Activated CD4-positive, alpha-beta T cell treated with anti-CD3 and anti-CD28 coated beads for 36 hours (primary cell): Measurements from ENCODE around the gene PKD2L1. TPM values are rescaled to one million over a fixed set of nuclear protein-coding genes. Genes with fewer than 3 reads are reported as not detected.

ENCODE experiments used
- ATAC-seq: fragments of 200-7000 bp; cut with Tn5 transposase; one replicate; pipeline ENCODE4 v1.10.0; 2021; ENCODE audit warnings: mild to moderate bottlenecking, moderate library complexity
- CTCF ChIA-PET: fragments of 350-600 bp; sonication (Branson Sonifier 250); formaldehyde crosslinking; loops from one replicate; lab custom pipeline; 2021; ENCODE audit warnings: antibody characterized with exemption; lab: Charles Lee
- POLR2A ChIA-PET: fragments of 350-600 bp; sonication (Branson Sonifier 250); formaldehyde crosslinking; loops from one replicate; lab custom pipeline; 2021; ENCODE audit warnings: antibody characterized with exemption, inconsistent platforms; lab: Charles Lee
- DNase-seq: peaks from one replicate; pipeline ENCODE4 v3.0.0-alpha.2; 2020
- H3K27ac Mint-ChIP-seq: one replicate; pipeline ENCODE4 v1.8.0; 2021; ENCODE audit warnings: mixed read lengths
- H3K27me3 Mint-ChIP-seq: one replicate; pipeline ENCODE4 v1.8.0; 2021; ENCODE audit warnings: mixed read lengths
- H3K36me3 Mint-ChIP-seq: one replicate; pipeline ENCODE4 v1.8.0; 2021; ENCODE audit warnings: low read depth, mixed read lengths
- H3K4me1 Mint-ChIP-seq: one replicate; pipeline ENCODE4 v1.8.0; 2021; ENCODE audit warnings: mixed read lengths
- H3K4me3 Mint-ChIP-seq: one replicate; pipeline ENCODE4 v1.8.0; 2021; ENCODE audit warnings: mild to moderate bottlenecking, moderate library complexity, mixed read lengths
- H3K9me3 Mint-ChIP-seq: one replicate; pipeline ENCODE4 v1.8.0; 2021; ENCODE audit warnings: low read depth, mixed read lengths
- intact Hi-C, 2 experiments: fragments of 100-400 bp; cut with DNase I in 1 of 2; cut with micrococcal nuclease in 1 of 2; formaldehyde crosslinking; loops; one replicate each; pipeline versions ENCODE4 v1.14.2 to v1.15.1; 2022 to 2024; cut with DNase I, micrococcal nuclease
- total RNA-seq, 2 experiments: library from RNA; stranded (reverse); gene quantifications; one replicate each; pipeline ENCODE4 v1.2.3, GENCODE V29; 2021

PKD2L1 gene
- total RNA-seq, 2 experiments from 2014 or later = not detected

DNA sequence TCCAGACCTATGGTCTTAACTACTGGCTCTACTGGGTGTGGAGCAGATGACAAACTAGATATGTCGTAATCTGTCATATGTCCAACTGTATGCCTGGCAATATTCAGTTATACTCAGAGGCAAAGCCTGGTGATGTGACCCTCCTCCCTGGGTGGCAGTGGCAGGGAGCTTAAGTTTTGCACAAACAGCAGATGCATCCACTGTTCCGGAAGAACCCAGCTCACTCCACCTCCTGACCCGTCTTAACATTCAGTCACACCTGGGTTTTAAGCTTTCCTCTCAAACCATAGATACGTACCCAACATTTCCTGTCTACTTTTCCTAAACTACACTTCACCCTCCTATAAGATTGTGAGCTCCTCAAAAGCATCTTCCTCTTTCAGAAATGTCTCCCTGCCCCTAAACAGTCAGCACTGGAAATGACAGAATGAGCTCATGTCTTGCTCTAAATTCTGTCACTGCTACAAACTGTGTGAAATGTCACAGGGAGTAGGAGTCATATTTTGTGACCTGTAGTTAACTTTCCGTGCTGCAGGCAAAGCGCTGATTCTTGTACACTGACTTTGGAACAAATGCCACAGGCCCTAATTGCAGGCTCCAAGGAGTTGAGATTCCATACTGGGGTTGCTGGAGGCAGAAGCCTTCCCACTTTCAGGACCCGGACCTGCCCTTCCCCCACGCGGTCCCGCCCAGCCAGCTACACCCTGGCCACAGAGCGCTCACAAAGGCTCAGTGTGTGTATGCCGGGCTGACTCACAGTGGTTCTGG lies 40.9 kb upstream of the PKD2L1 start:
- H3K9me3 Mint-ChIP-seq = no peaks in the 10 kb centered on the region
- H3K4me1 Mint-ChIP-seq = peaks cover 34% of the 10 kb centered on the region
- POLR2A ChIA-PET = interaction anchor here (0.6 to 2.0 kb wide), 15 partner anchors 9 to 677 kb away, joined by 3 to 25 read pairs (median 4); partner anchors contain the start of gene SCD
- H3K27ac Mint-ChIP-seq = peak overlapping the region; percentile 98
- CTCF ChIA-PET = interaction anchor here (0.6 to 2.4 kb wide), 19 partner anchors 20 to 489 kb away, joined by 3 to 20 read pairs (median 3); partner anchors contain the start of genes HIF1AN and SCD
- H3K27me3 Mint-ChIP-seq = no peaks in the 10 kb centered on the region
- peaks cover 4% of the 10 kb centered on the region for H3K36me3 Mint-ChIP-seq
- intact Hi-C loops = loop anchor here (2.0 to 5.0 kb wide), 6 partner anchors 138 to 661 kb away; partner anchors contain the start of genes COX15 (in 1 of the 2), CUTC (in 1 of the 2), LZTS2 (in 1 of the 2) and NDUFB8 (in 1 of the 2)
- ATAC-seq (peak; percentile 65), DNase-seq (peak; percentile 83)
- peak overlapping the region; percentile 65 for H3K4me3 Mint-ChIP-seq

DNA sequence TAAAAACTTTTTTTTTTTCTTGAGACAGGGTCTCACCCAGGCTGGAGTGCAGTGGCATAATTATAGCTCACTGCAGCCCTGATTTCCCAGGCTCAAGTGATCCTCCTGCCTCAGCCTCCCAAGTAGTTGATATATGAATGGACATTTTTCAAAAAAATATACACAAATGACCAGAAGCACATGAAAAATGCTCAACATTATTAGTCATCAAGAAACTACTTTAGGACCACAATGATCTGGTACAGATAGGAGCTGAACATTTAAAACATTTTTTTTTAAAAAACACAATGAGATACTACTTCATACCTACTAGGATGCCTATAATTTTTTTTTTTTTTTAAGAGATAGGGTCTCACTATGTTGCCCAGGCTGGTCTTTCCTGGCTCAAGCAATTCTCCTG lies 38.7 kb upstream of the PKD2L1 start:
- ChIA-PET CTCF (interaction anchor here (1.1 to 2.4 kb wide), 2 partner anchors 19 to 22 kb away, joined by 4 to 10 read pairs; partner anchors contain the start of gene SCD), POLR2A (interaction anchor here (0.6 kb wide), 1 partner anchor 39 kb away, joined by 4 read pairs; no protein-coding TSS in a partner anchor)
- ATAC-seq (no peak), DNase-seq (no peak)
- H3K36me3 Mint-ChIP-seq = peaks cover 10% of the 10 kb centered on the region
- H3K4me3 Mint-ChIP-seq = no peak overlapping the region
- no peaks in the 10 kb centered on the region for H3K9me3 Mint-ChIP-seq
- peaks cover 33% of the 10 kb centered on the region for H3K4me1 Mint-ChIP-seq
- H3K27me3 Mint-ChIP-seq = no peaks in the 10 kb centered on the region
- intact Hi-C loops = no loop called here
- no peak overlapping the region for H3K27ac Mint-ChIP-seq

DNA sequence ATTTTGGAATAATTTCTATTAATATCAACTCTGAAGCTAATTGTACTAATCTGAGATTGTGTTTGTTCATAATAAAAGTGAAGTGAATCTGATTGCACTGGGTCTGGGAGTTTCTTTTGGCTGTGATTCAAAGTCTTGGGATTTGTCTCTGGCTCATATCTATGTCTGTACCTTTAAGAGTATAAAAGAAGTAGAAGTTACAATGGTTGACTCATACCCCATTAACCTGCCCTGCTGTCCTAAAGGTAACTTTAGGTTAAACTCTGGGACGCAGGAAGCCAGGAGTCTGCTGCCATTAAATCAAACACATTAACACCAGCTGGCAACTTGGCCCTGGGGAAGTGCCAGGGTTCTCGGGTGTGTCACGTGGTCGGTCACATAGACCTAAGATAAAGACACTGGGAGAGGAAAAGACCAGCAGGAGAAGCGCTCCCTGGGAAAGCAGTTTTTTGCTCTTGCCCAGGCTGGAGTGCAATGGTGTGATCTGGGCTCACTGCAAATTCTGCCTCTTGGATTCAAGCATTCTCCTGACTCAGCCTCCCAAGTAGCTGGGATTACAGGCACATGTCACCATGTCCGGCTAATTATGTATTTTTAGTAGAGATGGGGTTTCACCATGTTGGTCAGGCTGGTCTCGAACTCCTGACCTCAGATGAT lies 34.8 kb upstream of the PKD2L1 start:
- ChIA-PET CTCF (interaction anchor here (1.1 to 2.1 kb wide), 4 partner anchors 9 to 151 kb away, joined by 3 to 5 read pairs (median 3); no protein-coding TSS in a partner anchor), POLR2A (no interaction called here)
- DNase-seq (no peak), ATAC-seq (peak; percentile 67)
- H3K4me3 Mint-ChIP-seq = no peak overlapping the region
- intact Hi-C loops = no loop called here
- no peaks in the 10 kb centered on the region for H3K9me3 Mint-ChIP-seq
- no peaks in the 10 kb centered on the region for H3K27me3 Mint-ChIP-seq
- peaks cover 15% of the 10 kb centered on the region for H3K4me1 Mint-ChIP-seq
- H3K27ac Mint-ChIP-seq = no peak overlapping the region
- H3K36me3 Mint-ChIP-seq = peaks cover 39% of the 10 kb centered on the region

DNA sequence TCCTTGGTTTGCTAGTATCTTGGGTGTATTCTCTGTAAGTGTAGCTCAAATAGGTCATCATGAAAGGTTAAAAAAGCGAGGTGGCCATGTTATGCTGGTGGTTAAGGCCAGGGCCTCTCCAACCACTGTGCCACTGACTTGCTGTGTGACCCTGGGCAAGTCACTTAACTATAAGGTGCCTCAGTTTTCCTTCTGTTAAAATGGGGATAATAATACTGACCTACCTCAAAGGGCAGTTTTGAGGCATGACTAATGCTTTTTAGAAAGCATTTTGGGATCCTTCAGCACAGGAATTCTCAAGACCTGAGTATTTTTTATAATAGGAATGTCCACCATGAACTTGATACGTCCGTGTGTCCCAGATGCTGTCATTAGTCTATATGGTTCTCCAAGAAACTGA lies 34.1 kb upstream of the PKD2L1 start:
- no peak for DNase-seq
- CTCF ChIA-PET = interaction anchor here (1.2 to 2.1 kb wide), 2 partner anchors 9 to 22 kb away, joined by 3 to 5 read pairs; no protein-coding TSS in a partner anchor
- no peak for ATAC-seq
- intact Hi-C loops = no loop called here
- Mint-ChIP-seq H3K27ac (no peak overlapping the region), H3K4me3 (no peak overlapping the region), H3K9me3 (no peaks in the 10 kb centered on the region), H3K4me1 (peaks cover 13% of the 10 kb centered on the region), H3K36me3 (peaks cover 46% of the 10 kb centered on the region), H3K27me3 (no peaks in the 10 kb centered on the region)
- POLR2A ChIA-PET = no interaction called here

DNA sequence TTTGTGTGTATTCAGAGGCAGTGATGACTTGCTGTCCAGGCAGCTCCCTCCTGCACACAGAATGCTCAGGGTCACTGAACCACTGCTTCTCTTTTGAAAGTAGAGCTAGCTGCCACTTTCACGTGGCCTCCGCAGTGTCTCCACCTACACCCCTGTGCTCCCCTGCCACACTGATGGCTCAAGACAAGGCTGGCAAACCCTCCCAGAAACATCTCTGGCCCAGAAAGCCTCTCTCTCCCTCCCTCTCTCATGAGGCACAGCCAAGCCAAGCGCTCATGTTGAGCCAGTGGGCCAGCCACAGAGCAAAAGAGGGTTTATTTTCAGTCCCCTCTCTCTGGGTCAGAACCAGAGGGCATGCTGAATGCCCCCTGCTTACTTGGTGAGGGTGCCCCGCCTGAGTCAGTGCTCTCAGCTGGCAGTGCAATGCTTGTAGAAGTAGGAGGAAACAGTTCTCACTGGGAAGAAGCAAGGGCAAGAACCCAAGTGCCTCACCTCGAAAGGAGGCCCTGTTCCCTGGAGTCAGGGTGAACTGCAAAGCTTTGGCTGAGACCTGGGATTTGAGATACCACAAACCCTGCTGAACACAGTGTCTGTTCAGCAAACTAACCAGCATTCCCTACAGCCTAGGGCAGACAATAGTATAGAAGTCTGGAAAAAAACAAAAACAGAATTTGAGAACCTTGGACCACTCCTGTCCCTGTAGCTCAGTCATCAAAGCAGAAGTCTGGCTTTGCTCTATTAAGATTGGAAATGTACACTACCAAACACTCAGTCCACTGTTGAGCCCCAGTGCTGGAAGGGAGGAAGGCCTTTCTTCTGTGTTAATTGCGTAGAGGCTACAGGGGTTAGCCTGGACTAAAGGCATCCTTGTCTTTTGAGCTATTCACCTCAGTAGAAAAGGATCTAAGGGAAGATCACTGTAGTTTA lies 32.8 kb upstream of the PKD2L1 start:
- Mint-ChIP-seq H3K4me1 (peaks cover 16% of the 10 kb centered on the region), H3K27ac (peak overlapping the region; percentile 14), H3K27me3 (no peaks in the 10 kb centered on the region), H3K9me3 (no peaks in the 10 kb centered on the region), H3K4me3 (no peak overlapping the region), H3K36me3 (peaks cover 51% of the 10 kb centered on the region)
- ATAC-seq (no peak), DNase-seq (no peak)
- ChIA-PET POLR2A (interaction anchor here (0.7 kb wide), 1 partner anchor 11 kb away, joined by 4 read pairs; no protein-coding TSS in a partner anchor), CTCF (no interaction called here)
- intact Hi-C loops = no loop called here

DNA sequence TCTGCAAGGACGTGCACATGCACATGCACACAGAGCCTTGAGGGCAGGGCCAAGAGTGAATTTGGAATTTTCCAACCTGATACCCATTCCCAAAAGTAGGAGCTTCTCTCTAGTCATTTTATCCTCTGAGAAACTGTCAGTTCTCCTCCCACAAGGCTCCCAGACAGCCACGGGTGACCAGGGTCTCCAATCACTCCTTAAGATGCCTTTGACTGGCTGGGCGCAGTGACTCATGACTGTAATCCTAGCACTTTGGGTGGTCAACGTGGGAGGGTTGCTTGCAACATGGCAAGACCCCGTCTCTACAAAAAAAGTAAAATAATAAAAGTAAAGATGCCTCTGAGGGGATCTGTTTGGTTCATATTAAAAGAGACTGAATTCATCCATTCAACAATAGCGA lies 30.2 kb upstream of the PKD2L1 start:
- H3K4me3 Mint-ChIP-seq = no peak overlapping the region
- intact Hi-C loops = no loop called here
- no peaks in the 10 kb centered on the region for H3K27me3 Mint-ChIP-seq
- CTCF ChIA-PET = interaction anchor here (0.7 to 2.1 kb wide), 5 partner anchors 9 to 93 kb away, joined by 3 to 8 read pairs (median 4); no protein-coding TSS in a partner anchor
- ATAC-seq (no peak), DNase-seq (no peak)
- H3K36me3 Mint-ChIP-seq = peaks cover 77% of the 10 kb centered on the region
- peaks cover 23% of the 10 kb centered on the region for H3K4me1 Mint-ChIP-seq
- H3K27ac Mint-ChIP-seq = no peak overlapping the region
- POLR2A ChIA-PET = no interaction called here
- H3K9me3 Mint-ChIP-seq = no peaks in the 10 kb centered on the region

DNA sequence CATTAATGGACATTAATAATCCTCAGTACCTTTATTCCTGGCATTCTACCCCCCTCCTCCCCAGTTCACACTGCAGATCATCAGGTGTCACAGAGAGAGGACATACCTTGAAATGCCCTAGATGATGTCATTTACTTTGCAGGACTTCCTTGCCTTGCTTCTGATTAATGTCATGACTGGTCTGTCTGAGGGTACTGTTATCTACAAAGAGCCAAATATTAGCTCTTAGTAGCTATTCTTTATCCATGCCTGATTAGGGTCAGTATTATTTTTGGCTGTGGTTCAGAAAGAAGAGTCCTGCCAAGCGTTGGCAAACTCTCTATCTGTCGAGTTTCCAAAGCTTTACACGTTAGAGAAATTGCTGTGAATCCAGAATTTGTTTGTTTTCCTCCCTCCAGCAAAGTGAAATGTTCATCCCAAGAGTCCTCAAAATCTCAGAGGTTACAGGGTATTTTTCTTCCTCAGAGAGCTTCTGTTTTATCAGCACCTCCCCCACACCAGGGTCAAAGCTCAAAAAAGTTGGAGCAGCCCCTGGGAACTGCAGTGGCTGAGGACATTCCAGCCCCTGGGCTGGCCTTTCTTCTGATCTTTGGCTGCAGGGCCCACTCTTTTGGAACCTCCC lies 29.6 kb upstream of the PKD2L1 start:
- H3K27ac Mint-ChIP-seq = no peak overlapping the region
- DNase-seq = no peak
- POLR2A ChIA-PET = no interaction called here
- ATAC-seq = no peak
- intact Hi-C loops = no loop called here
- H3K4me3 Mint-ChIP-seq = no peak overlapping the region
- H3K27me3 Mint-ChIP-seq = no peaks in the 10 kb centered on the region
- H3K9me3 Mint-ChIP-seq = no peaks in the 10 kb centered on the region
- peaks cover 24% of the 10 kb centered on the region for H3K4me1 Mint-ChIP-seq
- H3K36me3 Mint-ChIP-seq = peaks cover 81% of the 10 kb centered on the region
- CTCF ChIA-PET = interaction anchor here (0.7 to 2.1 kb wide), 8 partner anchors 9 to 93 kb away, joined by 3 to 8 read pairs (median 4); no protein-coding TSS in a partner anchor

DNA sequence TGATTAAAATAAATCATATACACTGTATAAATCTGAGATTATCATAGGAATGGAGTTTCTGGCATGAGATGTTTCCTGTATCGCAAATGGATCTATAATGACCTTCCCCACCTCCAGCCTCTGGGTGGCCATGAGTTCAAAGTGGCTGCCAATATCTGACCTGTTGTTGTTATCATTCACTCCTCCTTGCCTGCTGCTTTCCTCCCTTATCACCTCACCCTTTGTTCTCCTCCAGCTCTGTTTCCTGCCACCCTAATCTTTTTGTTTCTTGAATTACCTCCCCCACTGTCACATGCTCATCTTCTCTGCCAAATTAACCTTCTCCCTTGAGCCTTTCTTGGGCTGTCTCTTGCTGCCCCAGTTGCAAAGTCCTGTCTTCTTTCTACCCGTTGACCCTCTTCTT lies 29.0 kb upstream of the PKD2L1 start:
- POLR2A ChIA-PET = no interaction called here
- Mint-ChIP-seq H3K27ac (no peak overlapping the region), H3K4me3 (no peak overlapping the region), H3K4me1 (peaks cover 22% of the 10 kb centered on the region), H3K9me3 (no peaks in the 10 kb centered on the region), H3K27me3 (no peaks in the 10 kb centered on the region), H3K36me3 (peaks cover 83% of the 10 kb centered on the region)
- CTCF ChIA-PET = interaction anchor here (0.7 to 2.1 kb wide), 6 partner anchors 8 to 186 kb away, joined by 3 to 8 read pairs (median 6); no protein-coding TSS in a partner anchor
- ATAC-seq = no peak
- no peak for DNase-seq
- intact Hi-C loops = no loop called here

DNA sequence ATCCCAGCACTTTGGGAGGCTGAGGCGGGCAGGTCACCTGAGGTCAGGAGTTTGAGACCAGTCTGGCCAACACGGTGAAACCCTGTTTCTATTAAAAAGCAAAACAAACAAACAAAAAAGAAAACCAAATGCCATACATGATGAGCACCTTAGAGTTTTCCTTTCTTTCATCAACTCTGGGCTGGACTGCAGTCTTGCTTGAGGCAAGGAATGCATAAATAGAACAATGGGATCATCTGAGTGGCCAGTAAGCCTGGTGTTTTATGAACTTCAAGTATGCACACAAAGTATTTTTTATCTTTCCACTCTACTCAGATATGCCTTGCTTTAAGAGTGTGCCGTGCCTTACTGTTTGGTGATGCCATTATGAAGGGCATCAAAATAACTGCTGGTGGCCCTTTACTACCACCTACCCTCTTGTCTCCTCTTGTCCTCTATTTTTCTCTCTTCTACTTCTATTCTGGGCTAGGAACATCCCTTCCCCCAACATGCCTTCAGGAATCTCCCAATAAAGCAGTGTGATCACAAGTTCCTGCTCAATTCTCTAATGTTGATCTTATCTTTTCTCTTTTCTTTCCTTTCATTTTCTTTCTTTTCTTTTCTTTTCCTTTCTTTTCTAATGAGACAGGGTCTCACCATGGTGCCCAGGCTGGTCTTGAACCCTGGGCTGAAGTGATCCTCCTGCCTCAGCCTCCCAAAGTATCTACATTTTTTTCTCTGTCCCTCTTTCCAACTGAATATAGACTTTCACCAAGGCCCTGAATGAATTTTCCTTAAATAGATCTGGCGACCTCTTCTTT lies 27.2 kb upstream of the PKD2L1 start:
- no peaks in the 10 kb centered on the region for H3K27me3 Mint-ChIP-seq
- H3K36me3 Mint-ChIP-seq = peaks cover 89% of the 10 kb centered on the region
- H3K4me3 Mint-ChIP-seq = no peak overlapping the region
- ATAC-seq = no peak
- no peak overlapping the region for H3K27ac Mint-ChIP-seq
- POLR2A ChIA-PET = no interaction called here
- CTCF ChIA-PET = no interaction called here
- no peak for DNase-seq
- H3K4me1 Mint-ChIP-seq = peaks cover 22% of the 10 kb centered on the region
- H3K9me3 Mint-ChIP-seq = no peaks in the 10 kb centered on the region
- intact Hi-C loops = no loop called here
